K562 (cell line): ENCODE results near the gene SPATC1L. TPM values are rescaled to one million over a fixed set of nuclear protein-coding genes. Genes with fewer than 3 reads are reported as not detected.
A peak's percentile ranks its signal among the peaks of the same experiment; 100 is the strongest.

Experiments used
- ATAC-seq: fragments of 200-7000 bp; cut with Tn5 transposase; 3 replicates; pipeline ENCODE4 v1.9.1; 2020; ENCODE audit warnings: moderate library complexity
- BruUV-seq: library from RNA; stranded (reverse); fragments of 400-500 nt; replicated peaks from 2 replicates; lab custom pipeline; 2021; lab: Mats Ljungman, UMichigan
- CTCF ChIA-PET: fragments of 300-600 bp; formaldehyde crosslinking; extraction: SDS; loops from one replicate; lab custom pipeline; 2021; ENCODE audit warnings: low intra/inter-chr PET ratio; lab: Yijun Ruan, JAX
- POLR2A ChIA-PET: fragments of 300-600, 350-650 bp; sonication (Branson Sonifier 250); formaldehyde crosslinking; extraction: SDS; loops from one replicate; lab custom pipeline; 2021; ENCODE audit warnings: antibody characterized with exemption, inconsistent platforms; lab: Yijun Ruan, JAX
- DNase-seq, 4 experiments: peaks; one replicate each; pipeline versions ENCODE4 v3.0.0 to v3.0.0-alpha.2; 2011 to 2018; ENCODE audit warnings: low spot score in 3 of 4, mixed read lengths in 3 of 4; ENCODE audit errors: extremely low read depth in 1 of 4
- FAIRE-seq: peaks from 2 replicates; lab custom pipeline; 2011; peaks lifted over from hg19 to GRCh38; lab: Jason Lieb, UNC
- H2AFZ ChIP-seq: 2 replicates; pipeline ENCODE4 v1.6.0; 2011; ENCODE audit warnings: low read depth, low read length, control low read depth, inconsistent platforms
- H3K27ac ChIP-seq: fragments of 200-600 bp; 3 replicates; pipeline ENCODE4 v1.8.0; 2011; ENCODE audit warnings: low read depth, mild to moderate bottlenecking, control low read depth, inconsistent platforms, low read length, moderate library complexity, mixed read lengths; ENCODE audit errors: extremely low read depth
- H3K27me3 ChIP-seq, 2 experiments: fragments of 300-600 bp in 1 of 2; 2 replicates in 1 of 2; 3 replicates in 1 of 2; pipeline versions ENCODE4 v1.6.0 to v1.8.0; 2011; ENCODE audit warnings: inconsistent platforms in 2 of 2, low read length in 2 of 2, mild to moderate bottlenecking in 1 of 2, mixed read lengths in 1 of 2, moderate library complexity in 1 of 2; ENCODE audit not compliant: control insufficient read depth in 2 of 2, insufficient read depth in 2 of 2
- H3K36me3 ChIP-seq: fragments of 300-600 bp; 3 replicates; pipeline ENCODE4 v1.8.0; 2011; ENCODE audit warnings: mild to moderate bottlenecking, low read length, inconsistent platforms; ENCODE audit not compliant: control insufficient read depth, insufficient read depth
- H3K4me1 ChIP-seq, 2 experiments: fragments of 200-600 bp in 1 of 2; replicated peaks in 1 of 2; 2 replicates in 1 of 2; 3 replicates in 1 of 2; pipeline versions ENCODE4 v1.5.1 to v1.8.0; 2011; ENCODE audit warnings: inconsistent platforms in 2 of 2, low read length in 2 of 2, mild to moderate bottlenecking in 1 of 2, mixed read lengths in 1 of 2, moderate library complexity in 1 of 2; ENCODE audit not compliant: control insufficient read depth in 2 of 2, insufficient read depth in 2 of 2
- H3K4me2 ChIP-seq: 2 replicates; pipeline ENCODE4 v1.6.1; 2011; ENCODE audit warnings: low read length, control low read depth, inconsistent platforms, mixed read lengths; ENCODE audit not compliant: insufficient read depth
- H3K4me3 ChIP-seq: fragments of 200-600 bp; sonication (generic), shearing (Covaris generic); 2 replicates; pipeline ENCODE4 v1.5.1; 2016; ENCODE audit warnings: control low read depth, inconsistent platforms
- H3K79me2 ChIP-seq: fragments of 200-600 bp; 3 replicates; pipeline ENCODE4 v1.8.0; 2011; ENCODE audit warnings: low read length, inconsistent platforms; ENCODE audit not compliant: control insufficient read depth, insufficient read depth
- H3K9ac ChIP-seq, 2 experiments: 2 replicates each; pipeline versions ENCODE4 v1.6.0 to v1.6.1; 2011; ENCODE audit warnings: low read depth in 2 of 2, low read length in 2 of 2, control low read depth in 1 of 2, inconsistent platforms in 1 of 2, mild to moderate bottlenecking in 1 of 2, mixed read lengths in 1 of 2; ENCODE audit not compliant: insufficient read depth in 1 of 2
- H3K9me1 ChIP-seq: one replicate; pipeline ENCODE4 v1.6.0; 2011; ENCODE audit warnings: inconsistent platforms, mild to moderate bottlenecking, low read length, moderate library complexity; ENCODE audit not compliant: control insufficient read depth, insufficient read depth
- H3K9me3 ChIP-seq: replicated peaks from 2 replicates; pipeline ENCODE4 v1.5.1; 2011; ENCODE audit warnings: low read depth, low read length, inconsistent platforms; ENCODE audit not compliant: control insufficient read depth, insufficient read depth
- H4K20me1 ChIP-seq: replicated peaks from 2 replicates; pipeline ENCODE4 v1.6.1; 2011; ENCODE audit warnings: low read length, inconsistent platforms, mixed read lengths; ENCODE audit not compliant: control insufficient read depth, insufficient read depth
- HMGN3 ChIP-seq: IDR thresholded peaks from 2 replicates; pipeline ENCODE4 v1.6.1; 2011; ENCODE audit warnings: borderline replicate concordance, low read depth, mild to moderate bottlenecking, mixed read lengths, low read length; ENCODE audit not compliant: insufficient read length; ENCODE audit errors: extremely low read depth
- SRSF1 ChIP-seq: fragments of 200-400 bp; formaldehyde crosslinking; IDR thresholded peaks from 2 replicates; pipeline ENCODE4 v1.6.1; 2017; ENCODE audit warnings: mild to moderate bottlenecking, low read depth, low read length, moderate library complexity
- WGBS: fragments of 100-300 bp; shearing (Covaris generic); methylation state at CpG from one replicate; pipeline ENCODE4 v1.1.6; 2016; ENCODE audit warnings: low coverage, mixed read lengths; ENCODE audit not compliant: insufficient coverage; ENCODE audit errors: missing lambda C conversion rate; 5-methylcytosine and 5-hydroxymethylcytosine counted together
- in situ Hi-C: fragments of 300-500 bp; cut with MboI; formaldehyde crosslinking; loops from 4 replicates; pipeline ENCODE4 v1.15.0; 2018; ENCODE audit warnings: inconsistent platforms, mixed read lengths
- intact Hi-C: fragments of 100-400 bp; cut with micrococcal nuclease; formaldehyde crosslinking; loops from 2 replicates; pipeline ENCODE4 v1.14.2; 2022
- polyA plus RNA-seq, 8 experiments: library from polyadenylated mRNA; depleted of rRNA in 4 of 8; stranded (reverse) in 5 of 8; unstranded in 3 of 8; fragments of >200 nt; fragmentation: Nextera tagmentation in 2 of 8; fragmentation: Illumina TruSeq in 1 of 8; extraction: Ambion mirVana in 2 of 8; extraction: Trizol in 1 of 8; gene quantifications; 2 replicates each; pipeline versions ENCODE4 v1.2.1 to v1.2.3, GENCODE V29; 2011 to 2014; ENCODE audit warnings: inconsistent platforms in 1 of 8, missing spikeins in 1 of 8
- total RNA-seq, 7 experiments: library from RNA; depleted of rRNA in 6 of 7; stranded (reverse); fragments of >200 nt in 6 of 7; fragmentation: Illumina TruSeq in 2 of 7; extraction: Trizol in 2 of 7; gene quantifications; 2 replicates each; pipeline versions ENCODE4 v1.2.1 to v1.2.3, GENCODE V29; 2011 to 2021; ENCODE audit warnings: low replicate concordance in 1 of 7

Gene SPATC1L
- total and polyA plus RNA-seq, 9 of the 15 experiments (the other 6 are each of a cell fraction or from before 2014, with no cell fraction given) = 0.14 to 121 (median 34.0) TPM; not detected in 1

- CTCF ChIA-PET = no interaction called here
- Histone ChIP-seq H3K9ac (no peak overlapping the region), H3K9me1 (no peaks in the 10 kb centered on the region), H3K9me3 (no peaks in the 10 kb centered on the region; the same call in 1 of the 2 replicates), H3K79me2 (no peaks in the 10 kb centered on the region), H3K27me3 (peaks cover 26 to 77% of the 10 kb centered on the region in 2 experiments; a peak in 4 of 5 replicates), H3K4me3 (no peak overlapping the region), H3K36me3 (no peaks in the 10 kb centered on the region), H3K4me1 (peaks cover 0 to 60% of the 10 kb centered on the region in 2 experiments; a peak in 1 of 5 replicates), H2AFZ (no peak overlapping the region), H3K4me2 (no peak overlapping the region), H3K27ac (no peak overlapping the region), H4K20me1 (no peaks in the 10 kb centered on the region; the same call in 1 of the 2 replicates)
- WGBS = under 1% methylated on average over 29 of the region's 29 CpGs
- POLR2A ChIA-PET = interaction anchor here (0.7 to 1.7 kb wide), 3 partner anchors 11 to 107 kb away, joined by 3 to 8 read pairs (median 3); no protein-coding TSS in a partner anchor
- FAIRE-seq = no peak
- TF ChIP-seq HMGN3 (peak; percentile 25), SRSF1 (no peak)
- in situ Hi-C loops (no loop called here), intact Hi-C loops (no loop called here)
- ATAC-seq = no peak
- no TSS peak for BruUV-seq
- no peak for DNase-seq
Observed at GRCh38 chr21:46117586-46118315, 66.5 kb downstream of the SPATC1L start.
